GM18519 (cell line): Measurements from ENCODE around the gene ZIC1.

Source experiments
- ATAC-seq: cut with Tn5 transposase; IDR thresholded peaks from one replicate; pipeline ENCODE4 v1.9.1; 2021; ENCODE audit warnings: mild to moderate bottlenecking, moderate library complexity; ENCODE audit not compliant: unreplicated experiment, low FRiP score

The ZIC1 gene

GRCh38 chr3:147420353-147421183 is 11.4 kb downstream of the ZIC1 start:
- no peak for ATAC-seq

- no peak for ATAC-seq
Measured at GRCh38 chr3:147421184-147421912, 12.2 kb downstream of the ZIC1 start.

- ATAC-seq: no peak
Measured at GRCh38 chr3:147422196-147422595, 13.0 kb downstream of the ZIC1 start.

- ATAC-seq: no peak
Measured at GRCh38 chr3:147422601-147423536, 13.7 kb downstream of the ZIC1 start.

- no peak for ATAC-seq
Measured at GRCh38 chr3:147423537-147423797, 14.3 kb downstream of the ZIC1 start.

- ATAC-seq: no peak
Measured at GRCh38 chr3:147423798-147424580, 14.8 kb downstream of the ZIC1 start.

GRCh38 chr3:147424581-147425387 is 15.6 kb downstream of the ZIC1 start:
- no peak for ATAC-seq

GRCh38 chr3:147425388-147425850 is 16.3 kb downstream of the ZIC1 start:
- ATAC-seq: no peak

- ATAC-seq: no peak
Measured at GRCh38 chr3:147426931-147427330, 17.8 kb downstream of the ZIC1 start.

- ATAC-seq: no peak
Measured at GRCh38 chr3:147427746-147428145, 18.6 kb downstream of the ZIC1 start.

GRCh38 chr3:147428326-147428725 is 19.2 kb downstream of the ZIC1 start:
- no peak for ATAC-seq

- ATAC-seq: no peak
Measured at GRCh38 chr3:147428754-147429153, 19.6 kb downstream of the ZIC1 start.

GRCh38 chr3:147431751-147432150 is 22.6 kb downstream of the ZIC1 start:
- ATAC-seq: no peak

- no peak for ATAC-seq
Measured at GRCh38 chr3:147447224-147447623, 38.1 kb downstream of the ZIC1 start.

GRCh38 chr3:147449669-147450068 is 40.5 kb downstream of the ZIC1 start:
- ATAC-seq: no peak

- no peak for ATAC-seq
Measured at GRCh38 chr3:147458995-147459704, 50.0 kb downstream of the ZIC1 start.

GRCh38 chr3:147462856-147463255 is 53.7 kb downstream of the ZIC1 start:
- ATAC-seq: no peak
